Inflammatory macrophage (primary cell): Measurements from ENCODE around the gene CAMSAP2.
A peak's percentile ranks its signal among the peaks of the same experiment; 100 is the strongest.

Experiments
- DNase-seq, 2 donors: peaks; one replicate each; pipeline ENCODE4 v3.0.0-alpha.2; 2020 to 2022

The CAMSAP2 gene

GRCh38 chr1:200850554-200850953 is 111.9 kb downstream of the CAMSAP2 start:
- DNase-seq = peak in 1 of 2 donors; percentile 29

- DNase-seq = no peak
Measured at GRCh38 chr1:200856716-200857357, 118.1 kb downstream of the CAMSAP2 start.

GRCh38 chr1:200857804-200858203 is 119.1 kb downstream of the CAMSAP2 start:
- DNase-seq = no peak

GRCh38 chr1:200861937-200862647 is 123.4 kb downstream of the CAMSAP2 start:
- no peak for DNase-seq

- DNase-seq = no peak
Measured at GRCh38 chr1:200862713-200863415, 124.2 kb downstream of the CAMSAP2 start.

- no peak for DNase-seq
Measured at GRCh38 chr1:200866116-200866515, 127.4 kb downstream of the CAMSAP2 start.

GRCh38 chr1:200866521-200866920 is 127.8 kb downstream of the CAMSAP2 start:
- no peak for DNase-seq

GRCh38 chr1:200867018-200867811 is 128.5 kb downstream of the CAMSAP2 start:
- DNase-seq = no peak

- no peak for DNase-seq
Measured at GRCh38 chr1:200869376-200869752, 130.7 kb downstream of the CAMSAP2 start.

- DNase-seq = no peak
Measured at GRCh38 chr1:200869753-200870391, 131.2 kb downstream of the CAMSAP2 start.

- DNase-seq = no peak
Measured at GRCh38 chr1:200872446-200873115, 133.9 kb downstream of the CAMSAP2 start, which contains the start of gene GPR25. GPR25 (plus strand) TSS chr1:200872981; CDS start chr1:200873038, 57 bp downstream.

- DNase-seq = no peak
Measured at GRCh38 chr1:200873116-200873670, 134.5 kb downstream of the CAMSAP2 start.

- no peak for DNase-seq
Measured at GRCh38 chr1:200873671-200874397, 135.1 kb downstream of the CAMSAP2 start.

GRCh38 chr1:200874694-200875093 is 136.0 kb downstream of the CAMSAP2 start:
- DNase-seq = no peak

- DNase-seq = no peak
Measured at GRCh38 chr1:200875416-200875815, 136.7 kb downstream of the CAMSAP2 start.

GRCh38 chr1:200877010-200877409 is 138.3 kb downstream of the CAMSAP2 start:
- DNase-seq = no peak

GRCh38 chr1:200877839-200878551 is 139.3 kb downstream of the CAMSAP2 start:
- DNase-seq = no peak

- no peak for DNase-seq
Measured at GRCh38 chr1:200880212-200880611, 141.5 kb downstream of the CAMSAP2 start.

GRCh38 chr1:200883118-200883517 is 144.4 kb downstream of the CAMSAP2 start:
- DNase-seq = no peak
